DOHH2 (cell line): ENCODE measurements around the gene NAT14.

Source experiments
- H3F3A ChIP-seq: fragments of 200-600 bp; sonication (generic), shearing (Covaris generic); 2 replicates; pipeline ENCODE4 v1.6.0; 2016; ENCODE audit warnings: antibody characterized with exemption, mild to moderate bottlenecking; ENCODE audit not compliant: control insufficient read depth, insufficient read depth
- H3K27ac ChIP-seq: fragments of 200-600 bp; sonication (generic); 2 replicates; pipeline ENCODE4 v1.5.1; 2014; ENCODE audit warnings: low read depth, mild to moderate bottlenecking, low read length, moderate library complexity
- H3K27me3 ChIP-seq: fragments of 200-600 bp; sonication (generic); 2 replicates; pipeline ENCODE4 v1.6.1; 2014; ENCODE audit warnings: mild to moderate bottlenecking, low read length, mixed read lengths; ENCODE audit not compliant: control insufficient read depth
- H3K36me3 ChIP-seq: fragments of 200-600 bp; sonication (generic); 2 replicates; pipeline ENCODE4 v1.6.1; 2014; ENCODE audit warnings: mild to moderate bottlenecking, low read length, moderate library complexity, mixed read lengths; ENCODE audit not compliant: control insufficient read depth
- H3K4me1 ChIP-seq: fragments of 200-600 bp; sonication (generic); 2 replicates; pipeline ENCODE4 v1.6.1; 2014; ENCODE audit warnings: mild to moderate bottlenecking, low read length, mixed read lengths; ENCODE audit not compliant: control insufficient read depth
- H3K4me2 ChIP-seq: fragments of 200-600 bp; sonication (generic); 2 replicates; pipeline ENCODE4 v1.6.0; 2014; ENCODE audit warnings: mild to moderate bottlenecking, low read length, moderate library complexity
- H3K4me3 ChIP-seq: fragments of 200-600 bp; sonication (generic); 2 replicates; pipeline ENCODE4 v1.5.1; 2014; ENCODE audit warnings: mild to moderate bottlenecking, low read length, mixed read lengths
- H3K79me2 ChIP-seq: fragments of 200-600 bp; sonication (generic); 2 replicates; pipeline ENCODE4 v1.6.1; 2014; ENCODE audit warnings: mild to moderate bottlenecking, low read length, mixed read lengths; ENCODE audit not compliant: control insufficient read depth
- H3K9me2 ChIP-seq: fragments of 200-600 bp; sonication (generic); replicated peaks from 2 replicates; pipeline ENCODE4 v1.6.1; 2014; ENCODE audit warnings: mild to moderate bottlenecking, low read length, mixed read lengths; ENCODE audit not compliant: control insufficient read depth
- H3K9me3 ChIP-seq: fragments of 200-600 bp; sonication (generic); 2 replicates; pipeline ENCODE4 v1.6.1; 2014; ENCODE audit warnings: antibody characterized with exemption, low read length, mixed read lengths; ENCODE audit not compliant: control insufficient read depth, insufficient read depth
- H4K20me1 ChIP-seq: fragments of 200-600 bp; sonication (generic); 2 replicates; pipeline ENCODE4 v1.6.0; 2014; ENCODE audit warnings: low read depth, mild to moderate bottlenecking, antibody characterized with exemption, low read length, moderate library complexity; ENCODE audit not compliant: control insufficient read depth, insufficient read depth
- EZH2phosphoT487 ChIP-seq: fragments of 200-600 bp; sonication (generic); IDR thresholded peaks from 2 replicates; pipeline ENCODE4 v1.6.1; 2017; ENCODE audit warnings: borderline replicate concordance, mild to moderate bottlenecking, antibody characterized with exemption, low read length, moderate library complexity, mixed read lengths
- TF ChIP-seq, protein P1 (sequence below): fragments of 200-600 bp; sonication (generic); IDR thresholded peaks from one replicate; pipeline ENCODE4 v1.5.1; 2014; ENCODE audit warnings: antibody characterized with exemption, mild to moderate bottlenecking, low read depth, low read length; ENCODE audit not compliant: poor library complexity, severe bottlenecking

NAT14 gene

DNA sequence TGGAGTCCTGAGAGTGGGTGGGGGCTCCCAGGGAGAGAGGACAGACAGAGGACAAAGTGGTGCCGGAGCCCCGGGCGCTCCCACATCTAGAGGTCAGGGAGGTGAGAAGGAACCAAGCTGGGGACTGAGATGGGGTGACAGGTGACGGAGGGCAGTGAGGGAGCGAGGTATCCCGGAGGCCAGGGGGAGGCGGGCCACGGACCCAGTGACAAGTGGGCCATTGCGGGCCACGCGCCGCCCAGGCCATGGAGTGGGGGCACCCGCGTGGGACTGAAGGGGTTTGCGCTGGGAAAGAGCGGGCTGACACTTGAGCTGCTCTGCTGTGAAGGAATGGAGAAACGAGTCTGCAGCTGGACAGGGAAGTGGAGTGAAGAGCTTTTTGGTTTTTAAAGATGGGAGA, 5.9 kb upstream of the NAT14 start:
- Histone ChIP-seq H3K9me3 (no peaks in the 10 kb centered on the region), H3K79me2 (peaks cover 24% of the 10 kb centered on the region), H3K4me1 (peaks cover 28% of the 10 kb centered on the region), H3K27me3 (no peaks in the 10 kb centered on the region), H3F3A (no peaks in the 10 kb centered on the region), H3K9me2 (no peaks in the 10 kb centered on the region), H3K36me3 (peaks cover 5% of the 10 kb centered on the region), H3K4me2 (no peak overlapping the region), H4K20me1 (no peaks in the 10 kb centered on the region), H3K27ac (no peak overlapping the region), H3K4me3 (no peak overlapping the region)
- TF ChIP-seq, protein P1, sequence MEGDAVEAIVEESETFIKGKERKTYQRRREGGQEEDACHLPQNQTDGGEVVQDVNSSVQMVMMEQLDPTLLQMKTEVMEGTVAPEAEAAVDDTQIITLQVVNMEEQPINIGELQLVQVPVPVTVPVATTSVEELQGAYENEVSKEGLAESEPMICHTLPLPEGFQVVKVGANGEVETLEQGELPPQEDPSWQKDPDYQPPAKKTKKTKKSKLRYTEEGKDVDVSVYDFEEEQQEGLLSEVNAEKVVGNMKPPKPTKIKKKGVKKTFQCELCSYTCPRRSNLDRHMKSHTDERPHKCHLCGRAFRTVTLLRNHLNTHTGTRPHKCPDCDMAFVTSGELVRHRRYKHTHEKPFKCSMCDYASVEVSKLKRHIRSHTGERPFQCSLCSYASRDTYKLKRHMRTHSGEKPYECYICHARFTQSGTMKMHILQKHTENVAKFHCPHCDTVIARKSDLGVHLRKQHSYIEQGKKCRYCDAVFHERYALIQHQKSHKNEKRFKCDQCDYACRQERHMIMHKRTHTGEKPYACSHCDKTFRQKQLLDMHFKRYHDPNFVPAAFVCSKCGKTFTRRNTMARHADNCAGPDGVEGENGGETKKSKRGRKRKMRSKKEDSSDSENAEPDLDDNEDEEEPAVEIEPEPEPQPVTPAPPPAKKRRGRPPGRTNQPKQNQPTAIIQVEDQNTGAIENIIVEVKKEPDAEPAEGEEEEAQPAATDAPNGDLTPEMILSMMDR: no peak
- TF ChIP-seq EZH2phosphoT487: no peak

DNA sequence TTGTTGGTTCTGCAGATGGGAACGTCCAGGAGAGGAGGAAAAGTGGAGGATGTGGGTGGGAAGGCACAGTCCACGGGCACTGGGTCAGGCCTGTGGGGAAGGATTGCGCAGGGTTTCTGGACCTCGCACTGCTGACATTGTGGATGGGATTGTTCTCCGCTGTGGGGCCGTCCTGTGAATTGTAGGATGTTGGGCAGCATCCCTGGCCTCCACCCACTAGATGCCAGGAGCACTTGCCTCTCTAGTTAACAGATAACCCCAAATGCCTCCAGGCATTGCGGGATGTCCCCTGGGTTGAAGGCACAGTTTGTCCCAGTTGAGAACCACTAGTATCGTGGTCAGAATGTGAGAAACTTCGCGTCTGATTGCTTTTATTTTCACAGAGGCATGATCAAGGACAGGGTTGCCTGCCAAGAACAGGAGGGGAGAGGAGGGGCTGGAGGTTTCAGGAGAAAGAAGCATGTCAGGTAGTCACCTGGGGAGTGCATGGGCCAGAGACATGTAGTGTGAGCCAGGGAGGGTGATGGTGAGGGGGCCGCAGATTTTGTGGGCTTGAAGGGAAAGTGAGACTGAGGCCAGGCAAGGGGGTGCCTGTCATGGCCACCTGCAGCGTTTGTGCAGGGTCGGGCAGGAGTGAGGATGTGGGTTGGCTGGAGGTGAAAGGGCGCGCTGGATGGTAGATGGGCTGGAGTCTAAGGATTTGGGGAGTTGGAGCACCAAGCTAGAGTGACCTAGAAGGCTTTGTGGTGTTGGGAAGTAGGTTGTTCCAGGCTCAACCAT, 5.3 kb upstream of the NAT14 start:
- Histone ChIP-seq H3K79me2 (peaks cover 24% of the 10 kb centered on the region), H3K27ac (no peak overlapping the region), H3K4me2 (no peak overlapping the region), H3K27me3 (no peaks in the 10 kb centered on the region), H3K4me1 (peaks cover 34% of the 10 kb centered on the region), H3K36me3 (peaks cover 5% of the 10 kb centered on the region), H3K9me3 (no peaks in the 10 kb centered on the region), H3K9me2 (no peaks in the 10 kb centered on the region), H4K20me1 (no peaks in the 10 kb centered on the region), H3F3A (no peaks in the 10 kb centered on the region), H3K4me3 (no peak overlapping the region)
- TF ChIP-seq, protein P1: no peak
- TF ChIP-seq EZH2phosphoT487: no peak

DNA sequence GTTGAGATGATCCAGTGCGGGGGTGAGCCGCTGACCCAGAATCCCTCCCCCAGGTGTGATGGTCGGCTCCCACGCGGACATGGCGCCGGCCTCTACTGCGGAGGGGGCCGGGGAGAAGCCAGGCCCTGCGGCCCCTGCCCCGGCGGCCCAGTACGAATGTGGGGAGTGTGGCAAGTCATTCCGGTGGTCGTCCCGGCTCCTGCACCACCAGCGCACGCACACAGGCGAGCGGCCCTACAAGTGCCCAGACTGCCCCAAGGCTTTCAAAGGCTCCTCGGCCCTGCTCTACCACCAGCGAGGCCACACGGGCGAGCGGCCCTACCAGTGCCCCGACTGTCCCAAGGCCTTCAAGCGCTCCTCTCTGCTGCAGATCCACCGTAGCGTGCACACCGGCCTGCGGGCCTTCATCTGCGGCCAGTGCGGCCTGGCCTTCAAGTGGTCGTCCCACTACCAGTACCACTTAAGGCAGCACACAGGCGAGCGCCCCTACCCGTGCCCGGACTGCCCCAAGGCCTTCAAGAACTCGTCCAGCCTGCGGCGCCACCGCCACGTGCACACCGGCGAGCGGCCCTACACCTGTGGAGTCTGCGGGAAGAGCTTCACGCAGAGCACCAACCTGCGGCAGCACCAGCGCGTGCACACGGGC, 3.7 kb upstream of the NAT14 start:
- TF ChIP-seq, protein P1: no peak
- no peak for TF ChIP-seq EZH2phosphoT487
- Histone ChIP-seq H3K79me2 (peaks cover 28% of the 10 kb centered on the region), H3F3A (no peaks in the 10 kb centered on the region), H3K27ac (no peak overlapping the region), H3K36me3 (peaks cover 5% of the 10 kb centered on the region), H4K20me1 (no peaks in the 10 kb centered on the region), H3K9me2 (no peaks in the 10 kb centered on the region), H3K4me2 (no peak overlapping the region), H3K4me1 (peaks cover 28% of the 10 kb centered on the region), H3K27me3 (no peaks in the 10 kb centered on the region), H3K4me3 (no peak overlapping the region), H3K9me3 (no peaks in the 10 kb centered on the region)
